NCI-H2171 treated with DMSO at 0.1 percent for 48 hours (cell line): ENCODE measurements around the gene CHAC1.
"Not testable (repeated sequence)": the region's sequence is repeated elsewhere in the genome, so short reads cannot be mapped to it uniquely, and the experiment has no call there.

ENCODE experiments used
- DNase-seq: peaks from one replicate; lab custom pipeline; 2025; lab: John Stamatoyannopoulos, UW

CHAC1 gene

DNA sequence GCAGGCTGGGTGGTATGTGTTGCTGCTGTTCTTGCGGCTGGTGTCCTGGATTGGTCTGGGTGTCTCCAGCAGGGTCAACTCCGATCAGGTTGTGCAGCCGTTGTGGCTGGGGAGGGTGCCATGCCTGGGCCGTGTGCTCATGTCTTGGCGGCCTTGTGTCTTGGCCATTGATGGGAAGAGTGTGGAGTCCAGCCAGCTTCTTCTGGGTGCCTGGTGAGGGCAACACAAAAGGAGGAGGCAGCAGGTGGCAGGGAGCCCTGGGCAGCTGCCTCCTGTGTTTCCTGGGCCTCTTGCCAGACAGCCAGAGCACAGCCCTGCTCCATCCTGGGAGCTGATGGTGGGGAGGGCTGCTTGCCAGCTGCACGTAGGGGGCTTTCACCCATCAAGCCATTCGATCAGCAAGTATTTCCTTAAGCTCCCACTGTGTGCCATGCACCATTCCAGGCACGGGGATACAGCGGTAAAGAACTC lies 4.3 kb downstream of the CHAC1 start:
- peak; percentile 80 for DNase-seq

DNA sequence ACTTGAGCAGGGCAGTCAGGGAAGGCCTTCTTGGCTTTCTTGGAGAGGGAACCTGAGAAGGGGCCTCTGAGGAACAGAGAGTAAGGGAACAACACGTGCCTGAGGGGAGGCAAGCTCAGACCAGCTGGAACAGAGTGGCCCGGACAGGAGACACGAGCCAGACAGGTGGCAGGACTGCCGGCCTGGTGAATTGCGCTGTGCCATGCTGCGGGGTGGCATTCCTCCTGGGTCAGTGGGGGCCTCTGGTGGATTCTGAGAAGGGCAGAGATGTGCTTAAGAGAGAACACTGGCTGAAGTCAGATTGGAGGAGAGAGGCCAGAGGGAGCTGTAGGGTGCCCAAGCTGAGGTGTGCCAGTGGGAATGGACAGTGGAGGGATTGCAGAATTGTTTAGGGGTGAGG lies 4.9 kb downstream of the CHAC1 start:
- no peak for DNase-seq

DNA sequence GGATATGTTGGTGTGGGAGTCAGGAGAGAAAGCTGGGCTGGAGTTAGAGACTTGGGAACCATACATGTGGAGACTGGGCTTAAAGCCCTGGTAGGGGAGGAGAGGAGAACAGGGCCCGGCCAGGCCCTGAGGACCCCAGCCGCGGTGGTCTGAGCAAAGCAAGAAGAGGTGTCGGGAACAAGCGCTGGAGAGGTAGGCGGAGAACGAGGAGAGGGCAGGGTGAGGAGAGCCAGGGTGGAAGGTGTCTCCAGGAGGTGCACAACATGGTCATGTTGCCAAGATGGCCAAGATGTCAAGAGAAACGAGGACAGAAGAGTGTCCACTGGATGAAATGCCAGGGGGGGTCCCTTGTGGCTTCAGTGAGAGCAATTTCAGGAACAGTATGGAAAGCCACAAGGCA lies 5.5 kb downstream of the CHAC1 start:
- no peak for DNase-seq

DNA sequence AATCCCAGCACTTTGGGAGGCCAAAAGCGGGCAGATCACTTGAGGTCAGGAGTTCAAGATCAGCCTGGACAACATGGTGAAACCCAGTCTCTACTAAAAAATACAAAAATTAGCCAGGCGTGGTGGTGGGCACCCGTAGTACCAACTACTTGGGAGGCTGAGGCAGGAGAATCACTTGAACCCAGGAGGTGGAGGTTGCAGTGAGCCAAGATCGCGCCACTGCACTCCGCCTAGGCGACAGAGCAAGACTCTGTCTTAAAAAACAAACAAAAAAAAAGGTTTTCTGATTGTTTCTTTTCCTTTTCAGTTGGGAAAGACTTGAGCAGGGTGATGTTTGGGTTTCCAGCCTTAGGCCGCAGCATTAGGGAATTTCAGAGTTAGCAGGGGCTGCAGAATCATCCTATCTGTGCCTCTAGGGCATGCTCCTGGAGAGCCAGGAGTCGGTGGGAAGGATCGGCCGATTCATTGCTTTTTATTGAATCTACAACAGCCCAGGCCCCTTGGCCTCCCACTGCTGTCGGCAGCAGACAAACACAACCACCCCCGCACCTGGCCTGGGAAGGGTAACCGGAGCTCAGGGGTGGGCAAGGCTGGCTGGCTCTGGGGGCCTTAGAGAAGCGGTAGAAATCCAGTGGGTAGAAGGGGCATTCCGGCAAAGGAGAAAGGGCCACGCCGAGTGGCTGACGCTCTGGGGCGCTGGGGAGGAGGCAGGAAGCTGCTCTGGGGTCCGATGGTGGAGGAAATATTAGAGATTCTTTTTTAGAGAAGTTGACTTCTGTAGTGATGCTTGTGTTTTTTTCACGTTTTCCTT lies 6.3 kb downstream of the CHAC1 start:
- no peak for DNase-seq

DNA sequence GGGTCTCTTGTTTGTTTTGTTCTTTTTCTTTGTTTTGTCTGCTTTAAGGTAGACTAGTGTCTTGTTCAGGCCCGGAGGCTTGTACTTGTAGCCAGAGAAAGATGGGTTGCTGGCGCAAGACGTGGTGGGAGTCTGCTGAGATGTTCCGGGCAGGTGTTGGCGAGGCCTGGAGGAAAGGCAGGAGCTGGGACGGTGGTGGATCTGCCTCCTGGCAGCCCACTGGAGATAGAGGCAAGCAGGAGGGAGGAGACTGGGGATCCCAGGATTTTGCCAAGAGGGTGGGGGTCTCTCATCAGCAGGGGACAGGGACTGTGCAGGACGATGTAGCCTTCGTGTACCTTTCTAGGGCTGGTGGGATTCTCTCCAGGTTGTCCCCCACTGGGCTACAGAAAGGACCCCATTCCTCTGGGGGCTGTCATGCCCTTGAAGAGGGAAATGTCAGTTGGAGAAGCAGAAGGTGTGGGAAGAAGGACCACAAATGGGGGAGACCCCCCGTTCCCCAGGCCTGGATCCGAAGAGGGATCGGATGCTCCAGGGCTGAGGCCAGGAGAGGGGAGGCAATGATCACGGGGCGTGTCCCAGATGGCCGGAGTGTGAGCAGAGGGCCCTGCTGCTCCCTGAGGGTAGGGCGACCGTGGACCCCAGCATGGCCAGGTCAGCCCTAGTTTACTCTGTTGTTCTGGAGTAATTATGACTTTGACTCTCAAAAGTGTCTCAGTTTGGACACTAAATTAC lies 7.0 kb downstream of the CHAC1 start:
- no peak for DNase-seq

DNA sequence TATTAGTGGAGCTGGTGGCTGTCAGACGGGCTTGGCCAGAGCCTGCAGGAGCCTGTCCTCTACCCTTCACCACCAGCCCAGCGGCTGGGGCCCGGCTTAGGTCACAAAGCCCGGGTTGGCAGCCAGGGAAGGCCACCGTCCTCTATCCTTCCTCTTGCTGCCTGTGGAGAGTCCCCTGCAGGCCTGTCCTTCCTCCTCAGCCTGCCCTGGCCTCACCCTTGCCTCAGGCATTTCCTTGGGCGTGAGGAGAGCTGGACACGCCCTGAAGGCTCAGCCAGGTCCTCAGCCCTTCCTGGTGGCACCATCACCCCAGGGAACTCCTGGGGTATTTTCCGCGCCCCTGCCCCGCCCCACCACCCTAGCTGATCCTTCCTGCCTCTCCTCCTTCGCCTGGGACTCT lies 7.7 kb downstream of the CHAC1 start:
- DNase-seq, result no peak

DNA sequence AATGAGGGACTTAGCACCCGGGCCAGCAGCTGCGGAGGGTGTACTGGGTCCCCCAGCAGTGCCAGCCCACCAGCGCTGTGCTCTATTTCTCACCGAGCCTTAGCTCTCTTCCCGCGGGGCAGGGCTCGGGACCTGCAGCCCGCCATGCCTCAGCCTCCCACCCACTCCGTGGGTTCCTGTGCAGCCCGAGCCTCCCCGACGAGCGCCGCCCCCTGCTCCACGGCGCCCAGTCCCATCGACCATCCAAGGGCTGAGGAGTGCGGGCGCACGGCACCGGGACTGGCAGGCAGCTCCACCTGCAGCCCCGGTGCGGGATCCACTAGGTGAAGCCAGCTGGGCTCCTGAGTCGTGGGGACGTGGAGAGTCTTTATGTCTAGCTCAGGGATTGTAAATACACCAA lies 8.5 kb downstream of the CHAC1 start:
- DNase-seq, result not testable (repeated sequence)

DNA sequence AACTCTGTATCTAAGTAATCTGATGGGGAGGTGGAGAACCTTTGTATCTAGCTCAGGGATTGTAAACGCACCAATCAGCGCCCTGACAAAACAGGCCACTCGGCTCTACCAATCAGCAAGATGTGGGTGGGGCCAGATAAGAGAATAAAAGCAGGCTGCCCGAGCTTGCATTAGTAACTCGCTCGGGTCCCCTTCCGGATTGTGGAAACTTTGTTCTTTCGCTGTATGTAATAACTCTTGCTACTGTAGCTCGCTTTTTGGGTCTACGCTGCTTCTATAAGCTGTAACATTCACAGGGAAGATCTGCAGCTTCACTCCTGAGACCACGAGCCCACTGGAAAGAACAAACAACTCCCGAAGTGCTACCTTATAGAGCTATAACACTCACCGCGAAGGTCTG lies 9.0 kb downstream of the CHAC1 start:
- not testable (repeated sequence) for DNase-seq

DNA sequence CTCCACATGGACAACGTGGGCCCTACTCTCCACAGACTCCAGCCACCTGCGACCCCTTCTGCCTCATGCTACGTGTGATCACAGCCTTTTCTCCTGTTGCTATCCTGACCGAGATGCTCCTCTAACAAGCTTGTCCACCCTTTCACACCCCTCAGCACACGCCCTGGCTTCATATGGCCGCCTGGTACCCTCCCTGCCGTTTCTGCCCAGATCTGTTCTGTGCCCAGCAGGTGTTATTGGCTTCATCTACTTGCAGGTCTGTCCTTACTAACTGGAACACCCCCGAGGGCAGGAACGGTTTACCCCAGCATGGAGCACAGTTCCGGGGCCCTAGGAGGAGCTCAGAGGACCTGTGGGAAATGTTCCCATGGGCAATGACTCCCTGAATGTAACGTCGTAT lies 9.9 kb downstream of the CHAC1 start:
- no peak for DNase-seq

DNA sequence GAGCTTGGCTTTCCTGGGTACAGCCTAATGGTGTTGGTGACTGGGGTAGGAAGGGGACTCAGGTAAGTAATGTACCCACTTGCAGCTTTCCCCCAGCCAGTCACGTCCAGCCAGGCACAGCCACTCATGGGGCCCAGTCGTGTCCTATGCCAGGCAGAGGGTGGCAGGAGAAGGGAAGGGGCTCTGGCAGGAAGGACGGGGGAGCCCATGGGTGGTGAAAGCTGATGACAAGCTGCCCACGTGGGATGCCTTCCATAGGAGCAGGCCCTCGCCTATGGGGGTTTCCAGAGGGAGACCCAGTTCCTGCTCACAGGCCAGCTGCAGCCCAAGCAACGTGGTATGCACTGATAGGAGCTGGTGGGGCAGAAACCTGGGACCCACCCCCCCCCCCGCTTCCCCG lies 10.7 kb downstream of the CHAC1 start:
- no peak for DNase-seq

DNA sequence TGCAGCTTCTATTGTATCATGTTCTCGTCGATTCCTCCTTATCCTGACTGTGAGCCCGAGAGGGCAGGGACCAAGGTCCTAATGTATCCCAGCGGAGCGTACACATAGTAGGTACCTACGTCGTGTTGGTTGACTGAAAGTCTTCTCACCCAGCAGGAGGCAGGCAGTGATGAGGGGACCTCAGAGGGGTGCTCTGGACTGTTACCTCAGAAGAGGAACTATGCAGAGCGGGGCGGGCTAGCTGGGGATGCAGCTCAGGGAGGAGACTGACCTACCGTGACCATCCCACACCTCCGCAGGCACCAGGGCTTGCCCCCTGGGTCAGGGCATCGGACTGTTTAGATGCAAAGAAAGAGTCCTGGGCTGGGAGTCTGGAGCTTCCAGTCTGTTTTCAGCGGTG lies 11.4 kb downstream of the CHAC1 start:
- no peak for DNase-seq

DNA sequence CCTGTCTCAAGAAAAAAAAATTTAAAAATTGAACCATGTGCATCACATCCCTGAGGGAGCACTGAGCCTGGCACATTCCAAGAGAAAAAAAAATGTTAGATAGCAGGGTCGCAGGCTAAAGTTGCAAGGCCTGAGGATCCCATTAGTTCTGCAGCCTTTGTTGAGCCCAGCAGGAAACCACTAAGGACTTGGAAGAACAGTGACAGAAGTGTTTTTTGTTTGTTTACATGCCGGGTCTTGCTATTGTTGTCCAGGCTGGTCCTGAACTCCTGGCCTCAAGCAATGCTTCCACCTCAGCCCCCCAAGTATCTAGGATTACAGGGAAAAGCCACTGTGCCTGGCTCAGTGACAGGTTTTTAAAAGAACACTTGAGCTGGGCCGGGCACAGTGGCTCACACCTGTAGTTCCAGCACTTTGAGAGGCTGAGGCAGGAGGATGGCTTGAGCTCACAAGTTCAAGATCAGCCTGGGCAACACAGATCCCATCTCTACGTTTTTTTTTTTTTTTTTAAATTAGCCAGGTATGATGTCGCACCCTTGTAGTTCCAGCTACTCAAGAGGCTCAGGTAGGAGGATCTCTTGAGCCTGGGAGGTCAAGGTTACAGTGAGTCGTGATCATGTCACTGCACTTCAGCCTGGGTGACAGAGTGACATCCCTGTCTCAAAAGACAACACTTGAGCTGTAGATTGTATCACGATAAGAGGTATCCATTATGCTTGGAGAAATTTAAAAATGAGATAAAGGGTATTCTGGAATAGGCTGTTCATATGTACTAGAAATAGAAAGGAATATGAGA lies 15.2 kb downstream of the CHAC1 start:
- DNase-seq, result no peak

DNA sequence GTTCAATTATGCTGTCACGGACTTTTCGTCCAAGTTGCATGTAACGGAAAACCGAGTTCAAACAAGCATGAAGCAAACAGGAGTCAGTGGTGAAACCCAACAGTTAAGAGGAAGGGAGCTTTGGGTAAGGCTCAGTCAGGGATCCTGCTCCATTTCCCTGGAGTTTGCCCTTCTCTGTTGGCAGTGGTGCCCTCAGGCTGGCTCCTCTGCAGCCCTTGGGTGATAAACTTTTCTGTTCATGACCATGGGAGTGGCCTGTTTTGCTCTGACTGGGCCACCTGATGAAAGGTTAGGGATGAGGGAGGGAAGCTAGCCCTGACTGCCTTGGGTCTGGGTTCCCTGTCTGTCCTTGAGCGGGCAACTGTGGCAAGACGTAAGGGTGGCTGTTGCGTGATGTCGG lies 16.1 kb downstream of the CHAC1 start:
- DNase-seq, result no peak

DNA sequence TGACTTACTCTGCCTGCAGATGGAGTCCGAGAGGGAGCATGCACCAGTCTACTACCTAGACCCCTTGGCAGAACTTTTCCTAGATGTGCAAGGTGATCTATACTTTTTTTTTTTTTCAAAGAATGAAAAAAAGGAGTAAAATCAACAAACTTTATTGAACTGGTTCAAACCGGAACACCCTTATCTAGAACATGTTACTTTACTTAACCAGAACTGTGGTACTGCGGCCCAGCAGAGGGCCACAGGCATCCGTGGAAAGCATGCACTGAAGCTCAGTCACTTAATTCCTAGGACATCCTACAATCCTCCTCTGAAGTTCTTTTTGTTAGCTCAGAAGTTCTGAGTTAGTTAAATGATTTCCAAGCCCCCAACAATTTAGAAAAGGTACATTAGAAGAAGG lies 21.6 kb downstream of the CHAC1 start:
- DNase-seq, result no peak

DNA sequence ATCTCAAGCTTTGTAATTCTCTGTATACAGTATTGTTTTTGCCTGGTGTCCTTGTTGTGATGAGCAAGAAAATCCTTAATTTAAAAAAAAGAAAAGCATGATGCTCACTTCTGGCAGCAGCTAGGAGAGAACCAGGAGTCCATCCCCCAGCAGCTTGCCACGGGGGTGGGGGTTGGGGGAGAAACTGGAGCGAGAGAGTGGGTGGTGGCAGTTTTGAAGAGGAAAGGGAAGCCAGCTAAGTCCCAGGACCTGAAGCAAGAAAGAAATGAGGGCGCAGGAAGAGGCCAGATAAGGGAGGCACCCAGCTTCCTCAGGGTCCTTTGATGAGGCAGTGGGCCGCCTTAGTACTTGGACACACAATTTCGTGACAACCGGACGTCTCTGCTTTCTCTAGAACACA lies 23.5 kb downstream of the CHAC1 start:
- no peak for DNase-seq

DNA sequence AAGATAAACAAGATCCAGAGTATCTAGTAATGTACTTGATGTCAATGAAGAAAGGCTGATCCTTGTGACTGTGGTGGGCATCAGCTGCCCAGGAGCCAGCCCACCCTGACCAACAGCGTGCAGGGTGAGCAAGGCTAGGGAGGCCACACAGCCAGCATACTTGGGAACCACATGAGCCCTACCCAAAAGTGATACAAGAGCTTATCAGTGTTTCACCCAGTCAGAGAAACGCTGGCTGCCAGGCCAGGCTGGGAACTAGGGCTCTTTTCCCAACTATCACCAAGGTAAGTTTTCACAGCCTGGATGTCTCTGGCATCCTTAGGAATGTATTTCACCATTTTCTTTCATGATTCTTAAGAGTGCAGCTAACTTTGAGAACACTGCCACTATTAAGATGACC lies 24.9 kb downstream of the CHAC1 start:
- DNase-seq, result no peak

DNA sequence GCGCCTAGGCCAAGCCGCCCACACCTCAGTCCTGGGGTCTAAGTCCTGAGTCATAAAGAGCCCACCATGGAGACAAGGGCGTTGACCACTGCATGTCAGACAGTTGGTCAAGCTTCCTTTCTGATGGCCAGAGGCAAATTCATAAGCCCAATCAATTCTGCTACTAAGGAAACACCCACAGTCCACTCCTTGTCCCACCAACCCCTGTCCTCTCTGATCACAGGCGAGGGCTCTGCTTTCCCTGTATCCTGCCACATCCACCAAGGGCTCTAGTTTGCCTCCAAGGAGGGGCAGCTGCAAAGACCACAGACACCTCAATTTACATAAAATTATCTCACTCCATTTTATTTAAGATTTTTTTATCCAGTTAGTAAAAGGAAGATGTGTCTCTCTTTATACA lies 25.3 kb downstream of the CHAC1 start:
- DNase-seq, result no peak

DNA sequence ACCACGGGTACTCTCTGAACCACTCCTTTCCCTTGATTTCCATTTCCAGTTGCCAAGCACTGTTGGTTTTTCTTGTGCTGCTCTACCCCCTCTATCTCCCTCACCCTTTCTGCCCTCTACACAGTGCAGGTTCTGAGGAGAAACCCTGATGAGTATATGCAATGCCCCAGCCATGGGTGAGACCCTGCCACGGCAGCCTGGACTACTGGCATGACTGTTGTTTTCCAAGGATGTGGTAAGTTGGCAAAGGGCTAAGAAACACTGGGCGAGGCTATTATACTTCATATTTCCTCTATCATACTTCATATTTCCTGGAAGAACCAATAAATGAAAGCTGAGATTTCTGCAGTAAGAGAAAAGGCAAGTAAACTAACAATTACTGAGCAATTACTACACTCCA lies 27.9 kb downstream of the CHAC1 start:
- no peak for DNase-seq

DNA sequence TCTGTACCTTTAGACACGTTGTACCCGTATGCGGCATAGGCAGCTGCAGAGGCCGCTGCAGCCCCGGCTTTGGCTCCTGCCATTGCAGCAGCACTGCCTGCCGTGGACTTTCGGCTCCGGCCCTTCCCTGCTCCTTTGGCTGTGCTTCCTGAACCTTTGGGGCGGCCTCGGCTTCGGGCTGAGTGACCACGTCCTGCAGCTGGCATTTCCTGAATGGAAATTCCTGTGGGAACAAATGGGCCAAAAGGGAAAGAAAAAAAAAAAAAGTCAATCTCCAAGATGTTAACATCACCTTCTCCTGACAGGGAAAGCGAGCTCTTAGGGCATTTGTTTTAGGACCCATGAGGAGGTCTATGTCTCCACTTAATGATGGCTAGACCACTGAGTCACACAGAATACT lies 29.6 kb downstream of the CHAC1 start:
- DNase-seq, result no peak

DNA sequence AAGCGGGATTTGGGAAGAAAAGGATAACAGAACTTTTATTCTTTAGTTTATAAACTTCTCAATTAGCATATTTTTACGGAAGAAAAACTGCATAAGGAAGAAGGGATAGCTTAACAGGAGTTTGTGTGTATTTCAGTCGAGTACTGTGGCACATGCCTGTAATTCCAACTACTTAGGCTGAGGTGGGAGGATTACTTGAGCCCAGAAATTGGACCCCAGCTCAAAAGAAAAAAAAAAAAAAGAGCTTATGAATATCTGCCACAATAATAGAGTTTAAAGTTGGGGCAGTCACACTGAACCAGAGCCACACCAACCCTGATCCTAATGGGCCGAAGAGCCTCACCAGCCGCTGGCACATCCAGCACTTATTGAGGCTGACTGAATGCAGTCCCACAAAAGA lies 31.1 kb downstream of the CHAC1 start:
- DNase-seq, result no peak

DNA sequence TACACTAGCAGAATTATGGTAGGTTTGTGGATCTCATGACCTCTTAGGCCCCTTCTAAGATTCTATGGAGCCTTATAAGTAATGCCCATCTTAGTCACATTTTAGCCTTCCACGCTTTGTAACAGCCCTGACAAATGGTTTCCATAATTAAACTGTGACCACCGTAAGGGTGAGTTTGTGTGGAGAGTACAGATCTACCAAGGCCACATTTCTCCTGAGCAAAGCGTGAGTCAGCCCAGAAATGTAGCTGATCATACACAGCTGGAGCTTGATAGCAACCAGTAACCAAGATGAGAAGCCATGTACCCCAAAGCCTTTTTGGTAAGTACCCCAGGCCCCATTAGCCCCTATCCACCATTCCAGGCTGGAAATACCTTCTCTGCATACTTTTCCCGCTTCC lies 31.7 kb downstream of the CHAC1 start:
- no peak for DNase-seq

DNA sequence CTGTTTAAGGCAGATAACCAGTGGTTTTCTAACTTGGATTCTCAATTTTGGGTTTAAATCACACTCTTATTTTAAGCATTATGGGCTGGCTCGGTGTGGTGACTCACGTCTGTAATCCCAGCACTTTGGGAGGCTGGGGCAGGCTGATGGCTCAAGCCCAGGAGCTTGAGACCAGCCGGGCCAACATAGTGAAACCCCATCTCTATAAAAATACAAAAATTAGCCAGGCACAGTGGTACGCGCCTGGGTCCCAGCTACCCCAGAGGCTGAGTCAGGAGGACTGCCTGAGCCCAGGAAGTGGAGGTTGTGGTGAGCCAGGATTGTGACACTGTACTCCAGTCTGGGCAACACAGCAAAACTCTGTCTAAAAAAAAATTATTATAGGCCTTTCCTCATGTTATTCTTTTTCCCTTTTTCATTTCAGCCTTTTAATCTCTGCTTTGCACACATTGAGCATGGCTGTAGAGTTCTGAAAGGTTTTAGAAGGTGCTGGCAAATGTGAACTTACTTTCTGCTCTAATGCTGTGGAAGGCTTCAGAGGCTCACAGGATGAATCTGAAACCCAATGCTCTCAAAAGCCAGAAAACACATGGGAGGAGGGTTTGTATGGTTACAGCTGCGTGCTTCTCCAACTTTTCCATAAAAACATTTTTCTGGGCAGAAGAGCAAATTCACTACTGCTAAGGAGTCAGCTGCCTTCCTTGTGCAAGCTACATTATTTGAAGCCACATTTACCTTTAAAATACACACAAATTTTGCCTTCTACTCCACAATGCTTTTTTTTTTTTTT lies 32.5 kb downstream of the CHAC1 start:
- DNase-seq, result no peak
